SK-N-MC (cell line): Measurements from ENCODE around the gene PHKB.

Source experiments
- DNase-seq: peaks from one replicate; pipeline ENCODE4 v3.0.0-alpha.2; 2011; ENCODE audit warnings: low read depth, low spot score
- H3K27ac ChIP-seq: fragments of 200-600 bp; sonication (generic); 2 replicates; pipeline ENCODE4 v1.5.1; 2016; ENCODE audit warnings: mixed run types
- H3K36me3 ChIP-seq: fragments of 200-600 bp; sonication (generic); 2 replicates; pipeline ENCODE4 v1.6.1; 2017; ENCODE audit warnings: antibody characterized with exemption, low read length, mixed read lengths; ENCODE audit not compliant: insufficient read depth
- H3K4me3 ChIP-seq: fragments of 200-600 bp; sonication (generic); 2 replicates; pipeline ENCODE4 v1.5.1; 2016
- H3K9ac ChIP-seq: fragments of 200-600 bp; sonication (generic); 2 replicates; pipeline ENCODE4 v1.8.0; 2017; ENCODE audit warnings: mixed run types, mixed read lengths; ENCODE audit not compliant: insufficient read length
- H3K9me3 ChIP-seq: fragments of 200-600 bp; sonication (generic); 2 replicates; pipeline ENCODE4 v1.6.1; 2017; ENCODE audit warnings: low read depth, mild to moderate bottlenecking, antibody characterized with exemption, low read length, moderate library complexity, mixed read lengths
- EZH2 ChIP-seq: fragments of 200-600 bp; sonication (generic); IDR thresholded peaks from one replicate; pipeline ENCODE4 v1.6.1; 2017; ENCODE audit warnings: antibody characterized with exemption
- FOXP2 ChIP-seq: optimal IDR thresholded peaks from 2 replicates; pipeline ENCODE3; 2011; ENCODE audit warnings: mild to moderate bottlenecking, moderate library complexity; ENCODE audit not compliant: insufficient read depth; ENCODE audit errors: extremely low read length, control extremely low read depth
- POLR2AphosphoS5 ChIP-seq: IDR thresholded peaks from 2 replicates; pipeline ENCODE4 v1.6.1; 2012; ENCODE audit warnings: mild to moderate bottlenecking, low read depth, low read length, borderline replicate concordance

Gene PHKB

DNA sequence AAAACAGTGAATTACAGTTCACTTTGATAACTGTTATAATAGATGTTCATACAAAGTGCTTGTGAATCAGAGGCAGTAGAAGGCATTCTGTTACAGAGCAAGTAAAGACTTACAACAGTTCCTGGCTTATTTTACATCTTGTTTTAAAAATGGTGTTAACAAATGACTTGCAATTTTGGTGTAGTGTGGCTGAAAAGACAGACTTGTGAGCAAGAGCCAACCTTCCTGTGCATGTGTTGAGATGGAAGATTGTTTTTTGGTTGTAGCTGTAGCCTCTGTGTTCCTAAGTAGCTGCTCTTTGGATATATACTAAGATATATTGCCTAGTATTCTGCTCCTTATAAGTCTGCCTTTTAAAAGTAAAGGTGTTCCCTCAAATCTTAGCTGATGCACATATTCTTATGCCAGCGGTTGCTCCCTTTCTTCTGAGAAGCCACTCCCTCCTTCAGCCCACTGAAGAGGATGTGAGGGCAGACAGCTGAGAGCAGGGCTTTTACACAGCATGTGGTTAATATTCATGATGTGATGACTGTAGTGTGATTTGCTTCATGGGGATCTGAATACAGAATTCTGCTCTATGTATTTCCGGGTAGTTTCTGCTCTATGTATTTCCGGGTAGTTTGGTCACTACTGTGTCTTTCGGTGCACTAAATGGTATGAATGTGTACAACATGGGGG lies 182.3 kb downstream of the PHKB start:
- no peak for DNase-seq
- no peak overlapping the region for H3K9ac ChIP-seq

GRCh38 chr16:47644166-47644565 lies 183.0 kb downstream of the PHKB start:
- no peak for DNase-seq
- TF ChIP-seq FOXP2 (no peak), EZH2 (no peak), POLR2AphosphoS5 (no peak)
- Histone ChIP-seq H3K9me3 (no peaks in the 10 kb centered on the region), H3K36me3 (no peaks in the 10 kb centered on the region), H3K4me3 (no peak overlapping the region), H3K27ac (peak overlapping the region; percentile 60), H3K9ac (no peak overlapping the region)

More for the DNA sequence above, 182.3 kb downstream of the PHKB start:
- Histone ChIP-seq H3K9me3 (no peaks in the 10 kb centered on the region), H3K4me3 (no peak overlapping the region), H3K27ac (peak overlapping the region; percentile 60), H3K36me3 (no peaks in the 10 kb centered on the region)
- no peak for TF ChIP-seq EZH2
- TF ChIP-seq FOXP2, result no peak
- no peak for TF ChIP-seq POLR2AphosphoS5

GRCh38 chr16:47644661-47645060 lies 183.5 kb downstream of the PHKB start:
- no peaks in the 10 kb centered on the region for H3K9me3 ChIP-seq
- no peak for DNase-seq
- H3K36me3 ChIP-seq, result no peaks in the 10 kb centered on the region
- no peak overlapping the region for H3K4me3 ChIP-seq
- H3K27ac ChIP-seq, result no peak overlapping the region; the same call in 1 of the 2 replicates
- TF ChIP-seq FOXP2 (no peak), EZH2 (no peak), POLR2AphosphoS5 (no peak)
- H3K9ac ChIP-seq, result no peak overlapping the region

DNA sequence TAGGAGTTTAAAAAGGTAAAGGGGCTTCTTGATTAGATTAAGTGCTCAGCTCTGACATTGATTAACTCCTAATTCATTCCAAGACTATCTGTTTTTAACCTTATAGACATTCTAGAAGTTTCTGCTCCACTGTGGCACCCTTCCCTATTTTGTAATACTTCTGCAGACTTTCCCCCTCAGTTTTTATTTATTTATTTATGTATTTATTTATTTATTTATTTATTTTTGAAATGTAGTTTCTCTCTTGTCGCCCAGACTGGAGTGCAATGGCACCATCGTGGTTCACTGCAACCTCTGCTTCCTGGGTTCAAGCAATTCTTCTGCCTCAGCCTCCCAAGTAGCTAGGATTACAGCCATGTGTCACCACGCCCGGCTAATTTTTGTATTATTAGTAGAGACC lies 185.8 kb downstream of the PHKB start:
- H3K36me3 ChIP-seq, result no peaks in the 10 kb centered on the region
- H3K27ac ChIP-seq, result no peak overlapping the region
- no peak overlapping the region for H3K4me3 ChIP-seq
- H3K9me3 ChIP-seq, result no peaks in the 10 kb centered on the region
- H3K9ac ChIP-seq, result no peak overlapping the region
- no peak for DNase-seq
- TF ChIP-seq EZH2, result no peak
- TF ChIP-seq FOXP2, result no peak
- TF ChIP-seq POLR2AphosphoS5, result no peak

DNA sequence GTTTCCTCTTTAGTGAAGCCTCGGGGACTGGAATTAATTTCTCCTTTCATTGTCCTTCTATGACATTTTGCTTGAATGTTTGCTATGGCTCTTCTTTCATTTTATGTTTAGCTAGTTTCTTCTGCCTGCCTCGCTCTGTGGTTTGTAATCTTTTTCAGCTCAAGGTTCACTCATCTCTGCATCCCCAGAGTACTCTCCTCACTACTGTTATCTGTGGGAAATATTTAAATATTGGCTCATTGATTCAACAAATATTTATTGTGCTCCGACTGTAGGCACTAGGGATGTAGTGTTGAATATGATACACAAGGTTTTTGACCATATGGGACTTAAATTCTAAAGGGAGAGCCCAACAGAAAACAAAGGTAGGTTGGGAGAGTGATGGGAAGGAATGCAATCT lies 195.9 kb downstream of the PHKB start:
- DNase-seq, result no peak

DNA sequence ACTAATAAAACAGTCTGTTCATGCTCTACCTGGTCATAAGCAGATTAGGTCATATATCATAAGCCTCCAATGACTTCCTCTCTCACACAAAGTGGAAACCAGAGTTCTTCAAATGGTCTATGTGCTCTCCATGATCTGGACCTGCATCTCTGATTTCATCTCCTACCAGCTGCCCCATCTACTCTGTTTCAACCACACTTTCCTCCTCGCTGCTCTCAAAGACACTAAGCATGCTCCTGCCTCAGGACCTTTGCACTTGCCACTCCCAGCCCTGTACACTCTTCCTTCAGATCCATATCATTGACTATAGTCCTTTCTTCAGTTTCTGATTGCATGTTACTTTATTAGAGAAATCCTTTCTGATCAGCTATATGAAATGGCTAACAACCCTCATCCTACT lies 196.8 kb downstream of the PHKB start:
- Histone ChIP-seq H3K9me3 (no peaks in the 10 kb centered on the region), H3K36me3 (no peaks in the 10 kb centered on the region), H3K27ac (no peak overlapping the region), H3K9ac (no peak overlapping the region), H3K4me3 (no peak overlapping the region)
- DNase-seq, result no peak
- TF ChIP-seq EZH2 (no peak), POLR2AphosphoS5 (no peak), FOXP2 (no peak)

More for the DNA sequence above, 195.9 kb downstream of the PHKB start:
- H3K9me3 ChIP-seq, result no peaks in the 10 kb centered on the region
- no peak overlapping the region for H3K27ac ChIP-seq
- H3K9ac ChIP-seq, result no peak overlapping the region
- TF ChIP-seq FOXP2 (no peak), POLR2AphosphoS5 (no peak), EZH2 (no peak)
- H3K36me3 ChIP-seq, result no peaks in the 10 kb centered on the region
- no peak overlapping the region for H3K4me3 ChIP-seq

DNA sequence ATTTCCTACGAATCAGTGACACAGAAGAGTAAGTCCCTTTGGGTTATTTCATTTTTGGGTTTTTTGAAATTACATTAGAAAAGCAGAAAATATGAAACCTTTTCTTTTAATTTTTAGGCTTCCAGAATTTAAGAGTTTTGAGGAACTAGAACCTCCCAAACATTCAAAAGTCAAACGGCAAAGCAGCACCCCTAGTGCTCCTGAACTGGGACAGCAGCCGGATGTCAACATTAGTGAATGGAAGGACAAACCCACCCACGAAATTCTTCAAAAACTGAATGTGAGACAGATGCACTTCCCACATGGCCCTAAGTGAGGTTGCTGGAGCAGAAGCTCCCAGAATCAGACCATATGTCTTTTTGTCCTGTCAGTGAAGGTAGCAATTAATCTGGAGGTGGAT lies 199.4 kb downstream of the PHKB start:
- no peak for DNase-seq
- Histone ChIP-seq H3K9ac (no peak overlapping the region), H3K36me3 (no peaks in the 10 kb centered on the region), H3K27ac (no peak overlapping the region), H3K9me3 (no peaks in the 10 kb centered on the region), H3K4me3 (no peak overlapping the region)
- TF ChIP-seq FOXP2 (no peak), POLR2AphosphoS5 (no peak), EZH2 (no peak)

DNA sequence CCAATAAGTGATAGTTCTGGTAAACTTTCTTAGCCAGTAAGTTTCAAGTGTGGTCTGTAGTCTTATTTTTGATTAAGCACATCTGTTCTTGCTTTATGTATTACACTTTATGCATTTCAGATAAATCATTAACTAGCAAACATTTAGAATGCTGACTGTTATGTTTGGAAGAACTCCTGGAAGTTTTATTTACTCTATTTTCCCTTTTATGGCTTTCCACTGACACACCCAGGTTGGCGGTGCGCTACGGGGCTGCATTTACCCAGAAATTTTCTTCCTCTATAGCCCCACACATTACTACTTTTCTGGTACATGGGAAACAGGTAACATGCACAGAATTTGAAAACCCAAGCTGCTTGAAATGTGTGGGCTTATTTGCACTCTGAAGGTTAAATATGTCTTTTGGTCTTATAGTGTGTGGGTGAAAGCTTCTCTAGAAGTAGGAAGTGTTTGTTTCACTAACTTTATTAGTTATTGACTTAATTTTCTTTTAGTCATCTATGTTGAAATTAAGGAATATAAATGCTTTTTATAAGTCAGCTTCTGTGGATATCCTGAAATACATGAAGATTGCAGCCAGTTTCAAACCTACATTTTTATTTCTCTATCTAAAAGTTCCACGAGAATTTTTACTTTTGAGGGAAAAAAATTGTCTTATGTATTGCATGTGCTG lies 203.7 kb downstream of the PHKB start:
- no peak for DNase-seq
- H3K4me3 ChIP-seq, result no peak overlapping the region
- no peak overlapping the region for H3K9ac ChIP-seq
- H3K36me3 ChIP-seq, result no peaks in the 10 kb centered on the region
- no peaks in the 10 kb centered on the region for H3K9me3 ChIP-seq
- TF ChIP-seq POLR2AphosphoS5, result no peak
- TF ChIP-seq EZH2, result no peak
- TF ChIP-seq FOXP2, result no peak
- 0 out of 2 replicates have a peak overlapping the region, but pooled peaks have one; percentile 3 for H3K27ac ChIP-seq
